Cardiac muscle cell (in vitro differentiated cells and primary cell): ENCODE data around the gene SRP19. TPM values are rescaled to one million over a fixed set of nuclear protein-coding genes. Genes with fewer than 3 reads are reported as not detected.

ENCODE experiments used
- DNase-seq, 2 donors: peaks; one replicate each; pipeline versions ENCODE4 v3.0.0 to v3.0.0-alpha.2; 2010 to 2017; ENCODE audit warnings: low read depth in 1 of 2, low spot score in 1 of 2
- H3K27ac ChIP-seq: fragments of 200-600 bp; sonication (generic); 2 replicates; pipeline ENCODE4 v1.5.1; 2016
- H3K27me3 ChIP-seq: fragments of 200-600 bp; sonication (generic); 2 replicates; pipeline ENCODE4 v1.6.0; 2016; ENCODE audit warnings: control low read depth
- H3K36me3 ChIP-seq: fragments of 200-600 bp; sonication (generic); 2 replicates; pipeline ENCODE4 v1.5.1; 2016; ENCODE audit warnings: control low read depth
- H3K4me1 ChIP-seq: fragments of 200-600 bp; sonication (generic); 2 replicates; pipeline ENCODE4 v1.8.1; 2017; ENCODE audit warnings: low read depth, mild to moderate bottlenecking, mixed run types
- H3K4me3 ChIP-seq: fragments of 200-600 bp; sonication (generic); 2 replicates; pipeline ENCODE4 v1.5.1; 2016; ENCODE audit warnings: mild to moderate bottlenecking
- H3K9me3 ChIP-seq: fragments of 200-600 bp; sonication (generic); 2 replicates; pipeline ENCODE4 v1.5.1; 2017; ENCODE audit warnings: low read depth, mild to moderate bottlenecking, control low read depth
- polyA plus RNA-seq: library from polyadenylated mRNA; unstranded; fragments of >200 nt; fragmentation: Nextera tagmentation; extraction: Ambion mirVana; gene quantifications from 2 replicates; pipeline ENCODE4 v1.2.1, GENCODE V29; 2016
- total RNA-seq: library from RNA; depleted of rRNA; stranded (reverse); fragments of >200 nt; gene quantifications from 2 replicates; pipeline ENCODE4 v1.2.3, GENCODE V29; 2016
- TF ChIP-seq, protein P1 (sequence below): IDR thresholded peaks from 2 replicates; pipeline ENCODE4 v1.5.1; 2012; ENCODE audit warnings: low read depth, mild to moderate bottlenecking, low read length

Gene SRP19
- total and polyA plus RNA-seq, 2 experiments from 2014 or later, result 69.1 to 130 TPM

DNA sequence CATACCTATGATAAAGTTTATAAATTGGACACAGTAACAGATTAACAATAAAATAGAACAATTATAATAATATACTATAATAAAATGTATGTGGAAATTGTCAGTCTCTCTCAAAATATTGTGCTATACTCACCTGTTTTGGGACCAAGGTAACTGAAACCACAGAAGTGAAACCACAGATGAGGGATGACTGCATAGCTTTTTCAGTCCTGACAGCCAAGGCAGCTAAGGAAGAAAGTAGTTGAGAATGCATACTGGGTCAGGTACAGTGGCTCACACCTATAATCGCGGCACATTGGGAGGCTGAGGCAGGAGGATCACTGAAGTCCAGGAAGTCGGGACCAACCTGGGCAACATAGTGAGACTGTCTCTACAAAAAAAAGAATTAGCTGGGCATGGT is 8.9 kb downstream of the SRP19 start:
- Histone ChIP-seq H3K4me1 (no peaks in the 10 kb centered on the region), H3K4me3 (no peak overlapping the region), H3K36me3 (peaks cover 34% of the 10 kb centered on the region)

DNA sequence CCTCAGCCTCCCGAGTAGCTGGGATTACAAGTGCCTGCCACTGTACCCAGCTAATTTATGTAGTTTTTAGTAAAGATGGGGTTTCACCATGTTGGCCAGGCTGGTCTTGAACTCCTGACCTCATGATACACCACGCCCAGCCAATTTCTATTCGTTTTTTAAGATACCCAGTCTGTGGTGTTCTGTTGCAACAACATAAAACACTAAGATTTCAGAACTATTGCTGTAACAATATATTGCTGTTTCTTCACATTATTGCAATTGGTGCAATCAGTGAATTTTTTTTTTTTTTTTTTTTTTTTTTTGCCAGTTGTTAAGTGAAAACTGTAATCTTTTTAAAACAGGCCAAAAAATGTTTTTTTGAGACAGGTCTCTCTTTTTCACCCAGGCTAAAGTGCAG is 9.9 kb downstream of the SRP19 start:
- Histone ChIP-seq H3K36me3 (peaks cover 30% of the 10 kb centered on the region), H3K4me1 (no peaks in the 10 kb centered on the region), H3K9me3 (no peaks in the 10 kb centered on the region), H3K4me3 (no peak overlapping the region), H3K27ac (no peak overlapping the region), H3K27me3 (no peaks in the 10 kb centered on the region)
- TF ChIP-seq, protein P1, sequence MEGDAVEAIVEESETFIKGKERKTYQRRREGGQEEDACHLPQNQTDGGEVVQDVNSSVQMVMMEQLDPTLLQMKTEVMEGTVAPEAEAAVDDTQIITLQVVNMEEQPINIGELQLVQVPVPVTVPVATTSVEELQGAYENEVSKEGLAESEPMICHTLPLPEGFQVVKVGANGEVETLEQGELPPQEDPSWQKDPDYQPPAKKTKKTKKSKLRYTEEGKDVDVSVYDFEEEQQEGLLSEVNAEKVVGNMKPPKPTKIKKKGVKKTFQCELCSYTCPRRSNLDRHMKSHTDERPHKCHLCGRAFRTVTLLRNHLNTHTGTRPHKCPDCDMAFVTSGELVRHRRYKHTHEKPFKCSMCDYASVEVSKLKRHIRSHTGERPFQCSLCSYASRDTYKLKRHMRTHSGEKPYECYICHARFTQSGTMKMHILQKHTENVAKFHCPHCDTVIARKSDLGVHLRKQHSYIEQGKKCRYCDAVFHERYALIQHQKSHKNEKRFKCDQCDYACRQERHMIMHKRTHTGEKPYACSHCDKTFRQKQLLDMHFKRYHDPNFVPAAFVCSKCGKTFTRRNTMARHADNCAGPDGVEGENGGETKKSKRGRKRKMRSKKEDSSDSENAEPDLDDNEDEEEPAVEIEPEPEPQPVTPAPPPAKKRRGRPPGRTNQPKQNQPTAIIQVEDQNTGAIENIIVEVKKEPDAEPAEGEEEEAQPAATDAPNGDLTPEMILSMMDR, result no peak
- no peak for DNase-seq

More for the DNA sequence above, 8.9 kb downstream of the SRP19 start:
- Histone ChIP-seq H3K27me3 (no peaks in the 10 kb centered on the region), H3K27ac (no peak overlapping the region), H3K9me3 (no peaks in the 10 kb centered on the region)
- TF ChIP-seq, protein P1, result no peak
- DNase-seq, result no peak

DNA sequence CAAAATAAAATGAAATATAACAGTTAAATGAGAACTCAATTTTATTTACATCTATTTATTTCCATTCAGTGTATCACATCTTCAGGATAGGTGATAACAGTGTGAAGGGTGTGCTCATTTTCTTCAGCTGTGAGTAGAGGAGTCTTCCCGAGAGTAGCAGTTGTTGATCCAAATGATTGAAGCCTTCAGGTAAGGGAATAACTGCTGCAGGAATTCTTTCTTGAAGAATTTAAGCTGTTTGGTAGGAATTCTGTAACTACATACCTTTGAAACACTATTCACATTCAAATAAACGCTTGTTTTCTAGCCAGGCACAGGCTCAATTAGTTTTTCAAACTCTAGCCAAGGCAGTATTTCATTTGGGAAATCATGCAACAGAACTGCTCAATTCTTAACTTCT is 15.3 kb downstream of the SRP19 start:
- peaks cover 5% of the 10 kb centered on the region for H3K36me3 ChIP-seq
- H3K4me3 ChIP-seq, result no peak overlapping the region
- TF ChIP-seq, protein P1, result no peak
- H3K4me1 ChIP-seq, result peaks cover 4% of the 10 kb centered on the region
- no peaks in the 10 kb centered on the region for H3K27me3 ChIP-seq
- no peaks in the 10 kb centered on the region for H3K9me3 ChIP-seq
- no peak for DNase-seq
- H3K27ac ChIP-seq, result peak overlapping the region; percentile 26

DNA sequence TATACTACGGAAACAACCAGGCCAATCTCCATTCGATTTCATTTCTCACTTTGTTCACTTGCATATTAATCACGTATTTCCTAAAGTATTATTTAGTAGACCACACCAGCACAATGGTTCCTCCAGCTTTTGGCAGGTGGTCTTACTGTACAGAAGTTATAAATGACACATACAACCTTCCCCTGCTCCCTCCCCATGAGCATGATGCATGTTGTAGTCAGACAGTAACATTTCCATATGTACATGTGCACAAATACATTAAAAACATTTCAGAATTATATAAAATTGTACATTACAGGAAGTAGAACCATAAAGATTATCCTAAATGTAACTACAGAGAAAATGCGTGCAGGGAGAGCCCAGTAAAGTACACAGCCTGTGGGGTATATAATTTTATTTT is 17.0 kb downstream of the SRP19 start:
- TF ChIP-seq, protein P1, result no peak
- Histone ChIP-seq H3K9me3 (no peaks in the 10 kb centered on the region), H3K36me3 (peaks cover 5% of the 10 kb centered on the region), H3K27ac (no peak overlapping the region), H3K4me3 (no peak overlapping the region), H3K27me3 (no peaks in the 10 kb centered on the region), H3K4me1 (peaks cover 7% of the 10 kb centered on the region)
- no peak for DNase-seq

DNA sequence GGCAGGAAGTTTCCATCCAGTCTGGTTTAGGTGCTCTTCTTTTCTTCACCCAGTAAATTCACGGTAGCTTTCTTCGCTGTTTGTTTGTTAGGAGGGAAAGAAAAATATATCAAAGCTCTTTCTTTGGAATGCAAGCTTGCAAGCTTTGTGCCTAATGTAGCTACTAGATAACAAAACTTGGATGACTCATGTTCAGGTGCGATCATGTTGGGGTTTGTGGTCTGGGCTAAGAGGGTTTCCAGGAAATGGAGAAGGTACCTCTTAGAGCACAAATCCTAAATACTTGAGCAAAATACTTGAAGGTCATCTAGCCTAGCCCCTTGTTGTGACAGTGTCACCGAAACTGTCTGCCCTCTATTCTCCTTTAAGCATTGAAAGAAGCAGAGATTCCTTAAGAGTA is 17.7 kb downstream of the SRP19 start:
- H3K4me3 ChIP-seq, result no peak overlapping the region
- H3K9me3 ChIP-seq, result no peaks in the 10 kb centered on the region
- H3K36me3 ChIP-seq, result peaks cover 7% of the 10 kb centered on the region
- DNase-seq, result peak in 1 of 2 donors; percentile 13
- peaks cover 14% of the 10 kb centered on the region for H3K4me1 ChIP-seq
- peak overlapping the region; percentile 63 for H3K27ac ChIP-seq
- TF ChIP-seq, protein P1, result no peak
- H3K27me3 ChIP-seq, result no peaks in the 10 kb centered on the region
